GM20000 (cell line): ENCODE measurements around the gene KLHL3.
A peak's percentile ranks its signal among the peaks of the same experiment; 100 is the strongest.

Experiments
- DNase-seq: peaks from one replicate; pipeline ENCODE4 v3.0.0; 2012; ENCODE audit warnings: low spot score
- CTCF ChIP-seq: IDR thresholded peaks from 2 replicates; pipeline ENCODE4 v1.5.1; 2012; ENCODE audit warnings: mild to moderate bottlenecking, control low read depth; ENCODE audit errors: extremely low read depth, missing control alignments

The KLHL3 gene

GRCh38 chr5:137753691-137754187 is 17.9 kb upstream of the KLHL3 start:
- DNase-seq: peak; percentile 47
- no peak for TF ChIP-seq CTCF

GRCh38 chr5:137752905-137753690 is 17.2 kb upstream of the KLHL3 start:
- peak; percentile 25 for DNase-seq

GRCh38 chr5:137751869-137752491 is 16.1 kb upstream of the KLHL3 start:
- peak; percentile 58 for TF ChIP-seq CTCF
- no peak for DNase-seq

More at GRCh38 chr5:137752905-137753690, 17.2 kb upstream of the KLHL3 start:
- no peak for TF ChIP-seq CTCF

GRCh38 chr5:137750436-137750835 is 14.5 kb upstream of the KLHL3 start:
- DNase-seq: no peak
- no peak for TF ChIP-seq CTCF

- no peak for DNase-seq
- TF ChIP-seq CTCF: no peak
Measured at GRCh38 chr5:137747848-137748247, 12.0 kb upstream of the KLHL3 start.

GRCh38 chr5:137743031-137743640 is 7.2 kb upstream of the KLHL3 start:
- DNase-seq: peak; percentile 63

More at GRCh38 chr5:137743031-137743640, 7.2 kb upstream of the KLHL3 start:
- peak; percentile 43 for TF ChIP-seq CTCF
